Colonic mucosa (tissue), 4 donors: ENCODE data around the gene ABCB8. TPM values are rescaled to one million over a fixed set of nuclear protein-coding genes. Genes with fewer than 3 reads are reported as not detected.

Source experiments
- DNase-seq: peaks from one replicate; pipeline ENCODE4 v3.0.0-alpha.2; 2020
- H3K27ac ChIP-seq: fragments of 200-600 bp; one replicate; pipeline ENCODE4 v1.8.0; 2021
- H3K27me3 ChIP-seq: fragments of 200-600 bp; one replicate; pipeline ENCODE4 v1.8.0; 2021
- H3K36me3 ChIP-seq: fragments of 200-600 bp; one replicate; pipeline ENCODE4 v1.8.0; 2021
- H3K4me1 ChIP-seq: fragments of 200-600 bp; one replicate; pipeline ENCODE4 v1.8.0; 2021; ENCODE audit warnings: mild to moderate bottlenecking
- H3K4me3 ChIP-seq: fragments of 200-600 bp; one replicate; pipeline ENCODE4 v1.8.0; 2021
- H3K9ac ChIP-seq, 2 donors: one replicate each; pipeline ENCODE4 v1.7.0; 2013; ENCODE audit warnings: control low read depth in 2 of 2, low read depth in 2 of 2, low read length in 2 of 2
- H3K9me3 ChIP-seq: fragments of 200-600 bp; one replicate; pipeline ENCODE4 v1.8.0; 2021
- intact Hi-C: fragments of 100-400 bp; cut with DNase I; formaldehyde crosslinking; loops from one replicate; pipeline ENCODE4 v1.14.1; 2022
- total RNA-seq, 2 donors: library from RNA; stranded (reverse); fragmentation: NEBNext Ultra II Directional in 1 of 2; extraction: Animal tissue kit (Norgen Biotek cat#: 25700) in 1 of 2; gene quantifications; one replicate each; pipeline ENCODE4 v1.2.1, GENCODE V29; 2021
- TF ChIP-seq, protein P1 (sequence below): fragments of 200-600 bp; IDR thresholded peaks from one replicate; pipeline ENCODE4 v1.8.0; 2022; ENCODE audit warnings: antibody characterized with exemption, mild to moderate bottlenecking
- donor health status: healthy.
- donor health status: DM: no; HTN: no; CAD: no.
- donor health status: DM: no; HTN: no; CAD: no.

ABCB8 gene
- total RNA-seq, 2 donors from 2014 or later: 26.7 to 59.5 TPM

DNA sequence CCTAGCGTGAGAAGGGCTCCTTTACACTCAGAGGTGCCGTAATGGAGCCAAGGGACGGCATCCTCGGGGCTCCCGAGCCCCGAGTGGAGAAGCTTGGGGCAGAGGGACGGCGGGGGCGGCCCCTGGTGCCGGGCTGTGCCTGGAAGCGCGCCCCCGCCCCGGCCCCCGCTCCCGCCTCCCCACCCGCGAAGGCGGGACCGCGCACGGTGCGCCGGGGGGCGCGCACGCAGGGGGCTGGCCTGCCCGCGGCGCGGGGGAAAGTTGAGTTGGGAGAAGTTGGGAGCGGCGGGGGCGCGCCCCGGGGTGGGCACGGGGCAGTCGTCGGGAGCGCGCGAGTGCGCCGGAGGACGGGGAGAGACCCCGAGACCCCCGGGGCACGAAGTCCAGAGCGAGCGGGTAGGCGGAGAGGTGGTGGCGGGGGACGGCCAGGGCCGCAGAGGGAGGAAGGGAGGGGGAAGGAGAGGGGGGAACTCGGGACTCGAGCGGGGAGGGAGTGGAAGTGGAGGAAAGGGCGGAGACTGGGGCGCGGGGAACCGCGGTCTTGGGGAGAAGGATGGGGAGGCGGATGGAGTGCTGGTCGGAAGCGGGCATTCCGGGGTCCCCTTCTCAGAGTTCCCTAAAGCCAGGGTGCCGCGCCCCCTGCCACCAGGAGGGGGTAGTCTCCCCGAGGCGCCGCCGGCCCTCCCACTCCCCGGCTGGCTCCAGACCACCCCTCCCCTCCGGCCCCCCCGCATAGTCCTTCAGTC, 31.3 kb downstream of the ABCB8 start, which contains the start of gene SLC4A2:
TSS of gene SLC4A2 (plus strand) at position 223 of the 746 bp plus-strand sequence. CDS start 2,399 bp downstream, outside the sequence.
- Histone ChIP-seq H3K9me3 (no peaks in the 10 kb centered on the region), H3K27ac (peak within 1 kb of the TSS; percentile 96), H3K4me3 (peak within 1 kb of the TSS; percentile 46), H3K9ac (peak within 1 kb of the TSS; percentile 84 to 98), H3K27me3 (no peaks in the 10 kb centered on the region), H3K36me3 (no peaks in the 10 kb centered on the region), H3K4me1 (peaks cover 24% of the 10 kb centered on the region)
- intact Hi-C loops: no loop called here
- TF ChIP-seq, protein P1, sequence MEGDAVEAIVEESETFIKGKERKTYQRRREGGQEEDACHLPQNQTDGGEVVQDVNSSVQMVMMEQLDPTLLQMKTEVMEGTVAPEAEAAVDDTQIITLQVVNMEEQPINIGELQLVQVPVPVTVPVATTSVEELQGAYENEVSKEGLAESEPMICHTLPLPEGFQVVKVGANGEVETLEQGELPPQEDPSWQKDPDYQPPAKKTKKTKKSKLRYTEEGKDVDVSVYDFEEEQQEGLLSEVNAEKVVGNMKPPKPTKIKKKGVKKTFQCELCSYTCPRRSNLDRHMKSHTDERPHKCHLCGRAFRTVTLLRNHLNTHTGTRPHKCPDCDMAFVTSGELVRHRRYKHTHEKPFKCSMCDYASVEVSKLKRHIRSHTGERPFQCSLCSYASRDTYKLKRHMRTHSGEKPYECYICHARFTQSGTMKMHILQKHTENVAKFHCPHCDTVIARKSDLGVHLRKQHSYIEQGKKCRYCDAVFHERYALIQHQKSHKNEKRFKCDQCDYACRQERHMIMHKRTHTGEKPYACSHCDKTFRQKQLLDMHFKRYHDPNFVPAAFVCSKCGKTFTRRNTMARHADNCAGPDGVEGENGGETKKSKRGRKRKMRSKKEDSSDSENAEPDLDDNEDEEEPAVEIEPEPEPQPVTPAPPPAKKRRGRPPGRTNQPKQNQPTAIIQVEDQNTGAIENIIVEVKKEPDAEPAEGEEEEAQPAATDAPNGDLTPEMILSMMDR: peak; percentile 33
- DNase-seq: peak; percentile 83

DNA sequence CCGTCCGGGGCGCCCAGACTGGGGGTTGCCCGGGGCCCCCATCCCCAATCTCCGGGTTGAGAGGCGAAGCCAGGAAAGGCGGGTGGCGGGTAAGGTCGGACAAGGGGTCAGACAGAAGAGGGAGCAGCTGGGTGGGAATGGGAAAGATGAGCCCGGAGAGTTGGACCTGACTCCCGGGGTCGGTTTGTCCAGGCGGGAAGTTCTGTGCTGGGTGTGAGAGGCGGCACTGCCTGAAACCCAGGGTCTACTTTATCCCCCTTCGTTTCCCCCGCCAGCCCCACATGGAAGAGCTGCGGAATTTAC, 31.8 kb downstream of the ABCB8 start:
- Histone ChIP-seq H3K9ac (peak overlapping the region; percentile 84 to 98), H3K27me3 (no peaks in the 10 kb centered on the region), H3K36me3 (no peaks in the 10 kb centered on the region), H3K4me1 (peaks cover 24% of the 10 kb centered on the region), H3K27ac (peak overlapping the region; percentile 96), H3K4me3 (peak overlapping the region; percentile 46), H3K9me3 (no peaks in the 10 kb centered on the region)
- TF ChIP-seq, protein P1: no peak
- intact Hi-C loops: no loop called here
- DNase-seq: no peak

DNA sequence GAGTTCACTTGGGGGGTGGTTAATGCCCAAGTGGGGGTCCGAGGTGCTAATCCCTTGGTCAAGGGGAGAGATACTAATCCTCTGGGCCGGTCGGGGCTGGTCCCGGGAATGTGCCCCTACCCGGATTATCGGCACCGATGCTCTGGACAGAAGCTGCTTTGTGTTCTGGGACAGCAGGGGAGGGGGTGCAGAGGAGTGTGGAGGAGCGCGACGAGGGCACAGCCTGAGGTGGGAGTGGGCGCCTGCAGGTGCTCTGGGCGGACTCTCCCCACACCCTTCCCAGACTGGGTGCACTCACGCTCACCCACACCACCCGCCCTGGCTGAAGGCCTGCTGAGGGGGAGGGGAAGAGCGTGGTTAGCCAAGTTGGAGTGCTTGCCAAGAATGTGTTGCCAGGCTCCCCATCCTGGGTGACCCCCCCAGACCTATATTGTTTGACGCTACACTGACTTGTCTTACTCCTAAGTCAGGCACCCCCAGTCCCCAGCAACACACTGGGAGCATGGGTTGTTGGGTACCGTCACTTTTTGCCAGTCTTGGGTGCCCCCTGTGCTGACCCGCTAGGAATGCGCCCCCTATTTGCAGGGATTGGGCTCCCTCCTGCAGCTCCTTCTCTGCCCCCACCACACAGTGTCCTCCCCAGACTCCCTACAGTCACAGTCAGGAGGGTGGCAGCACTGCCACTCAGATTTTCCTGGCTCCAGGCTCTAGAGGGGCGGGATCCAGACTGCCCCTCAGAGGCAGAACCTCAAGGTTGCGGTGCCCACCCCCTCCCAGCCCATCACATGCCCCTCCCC, 32.4 kb downstream of the ABCB8 start:
- H3K27me3 ChIP-seq: no peaks in the 10 kb centered on the region
- H3K27ac ChIP-seq: peak overlapping the region; percentile 96
- H3K9me3 ChIP-seq: no peaks in the 10 kb centered on the region
- peak; percentile 72 for DNase-seq
- intact Hi-C loops: no loop called here
- peak overlapping the region; percentile 46 for H3K4me3 ChIP-seq
- TF ChIP-seq, protein P1: no peak
- H3K4me1 ChIP-seq: peaks cover 24% of the 10 kb centered on the region
- no peaks in the 10 kb centered on the region for H3K36me3 ChIP-seq
- peak overlapping the region; percentile 84 to 98 for H3K9ac ChIP-seq

DNA sequence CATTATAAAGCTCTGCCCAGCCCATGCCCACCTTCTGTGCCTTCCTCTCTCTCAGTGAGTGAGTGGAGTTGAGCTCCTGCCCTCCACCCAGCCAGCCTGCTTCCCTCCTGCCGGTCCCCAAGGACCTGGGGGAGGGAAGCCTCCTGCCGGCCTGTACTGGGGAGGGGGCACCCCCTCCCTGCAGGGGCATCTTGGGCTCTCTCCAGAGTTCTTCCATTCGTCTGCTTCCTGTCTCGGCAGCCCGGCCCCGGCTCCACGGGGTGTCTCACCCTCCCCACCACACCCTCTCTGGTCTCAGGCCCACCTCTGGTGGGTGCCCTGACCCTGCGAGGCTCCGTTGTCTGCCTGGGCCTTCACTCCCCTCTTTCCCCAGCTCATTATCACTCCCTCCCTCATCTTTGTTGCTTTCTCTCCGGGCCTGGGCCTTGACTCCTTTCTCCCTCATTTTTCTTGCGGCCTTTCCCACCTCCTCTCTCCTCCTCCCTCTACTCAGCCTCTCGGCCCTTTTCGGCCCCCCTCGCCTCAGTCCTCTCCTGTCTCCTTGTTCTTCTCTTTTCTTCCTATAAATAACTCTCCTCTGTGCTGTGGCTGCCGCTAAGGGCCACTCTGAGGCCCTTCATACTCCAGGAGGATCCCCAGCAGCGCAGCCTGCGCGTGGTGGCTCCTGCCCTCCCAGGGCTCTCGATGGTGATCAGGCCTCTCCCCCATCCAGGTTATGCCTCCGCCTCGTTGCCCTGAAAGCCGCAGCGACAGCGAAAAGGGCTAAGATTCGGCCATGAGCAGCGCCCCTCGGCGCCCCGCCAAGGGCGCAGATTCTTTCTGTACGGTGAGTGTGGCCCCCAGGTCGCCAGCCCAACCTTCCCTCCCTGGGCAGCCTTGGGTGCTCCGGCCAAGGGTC, 33.2 kb downstream of the ABCB8 start:
- peak overlapping the region in 1 of 2 donors; percentile 98 for H3K9ac ChIP-seq
- peaks cover 24% of the 10 kb centered on the region for H3K4me1 ChIP-seq
- H3K9me3 ChIP-seq: no peaks in the 10 kb centered on the region
- no peaks in the 10 kb centered on the region for H3K36me3 ChIP-seq
- H3K4me3 ChIP-seq: no peak overlapping the region
- DNase-seq: peak; percentile 36
- intact Hi-C loops: no loop called here
- H3K27me3 ChIP-seq: no peaks in the 10 kb centered on the region
- TF ChIP-seq, protein P1: no peak
- H3K27ac ChIP-seq: no peak overlapping the region

DNA sequence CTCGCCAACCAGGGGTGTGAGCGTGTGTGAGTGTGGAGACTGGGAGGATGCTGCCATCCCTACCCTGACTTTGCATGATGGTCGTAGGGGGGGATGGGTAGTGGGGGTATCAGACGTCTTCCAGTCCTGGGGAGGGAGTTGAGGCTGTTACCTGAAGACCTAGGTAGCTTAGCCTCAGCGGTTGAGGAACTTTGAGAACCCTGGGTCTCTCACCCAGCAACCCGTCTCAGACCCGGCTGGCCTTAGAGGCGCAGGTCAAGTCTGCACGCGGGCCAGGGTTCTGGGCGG, 33.8 kb downstream of the ABCB8 start:
- DNase-seq: no peak
- Histone ChIP-seq H3K36me3 (no peaks in the 10 kb centered on the region), H3K27ac (no peak overlapping the region), H3K4me3 (no peak overlapping the region), H3K9me3 (no peaks in the 10 kb centered on the region), H3K9ac (peak overlapping the region in 1 of 2 donors; percentile 55), H3K4me1 (peaks cover 18% of the 10 kb centered on the region), H3K27me3 (no peaks in the 10 kb centered on the region)
- intact Hi-C loops: no loop called here
- TF ChIP-seq, protein P1: no peak
